NK-92 (cell line): ENCODE measurements around the gene DPM1.

Experiments used
- DNase-seq: peaks from one replicate; lab custom pipeline; 2025; ENCODE audit not compliant: unreplicated experiment; lab: John Stamatoyannopoulos, UW

DPM1 gene

GRCh38 chr20:50900261-50900660 lies 58.1 kb downstream of the DPM1 start:
- DNase-seq, result no peak

GRCh38 chr20:50898475-50898874 lies 59.9 kb downstream of the DPM1 start:
- DNase-seq, result no peak

- DNase-seq, result no peak
Observed at GRCh38 chr20:50895111-50895830, 63.1 kb downstream of the DPM1 start.

GRCh38 chr20:50893620-50894019 lies 64.7 kb downstream of the DPM1 start:
- DNase-seq, result no peak

- DNase-seq, result no peak
Observed at GRCh38 chr20:50892394-50892793, 65.9 kb downstream of the DPM1 start.

GRCh38 chr20:50891138-50891537 lies 67.2 kb downstream of the DPM1 start:
- no peak for DNase-seq

GRCh38 chr20:50887576-50887975 lies 70.8 kb downstream of the DPM1 start:
- DNase-seq, result no peak

- no peak for DNase-seq
Observed at GRCh38 chr20:50886184-50886790, 72.0 kb downstream of the DPM1 start.

- no peak for DNase-seq
Observed at GRCh38 chr20:50885781-50886180, 72.6 kb downstream of the DPM1 start.

GRCh38 chr20:50885068-50885467 lies 73.3 kb downstream of the DPM1 start:
- DNase-seq, result no peak
